Small intestine (tissue), 7 donors: ENCODE results near the gene OXA1L. TPM values are rescaled to one million over a fixed set of nuclear protein-coding genes. Genes with fewer than 3 reads are reported as not detected.
A peak's percentile ranks its signal among the peaks of the same experiment; 100 is the strongest.
"Not testable (repeated sequence)": the region's sequence is repeated elsewhere in the genome, so short reads cannot be mapped to it uniquely, and the experiment has no call there.

Source experiments
- DNase-seq, 2 donors: peaks; one replicate each; pipeline versions ENCODE4 v3.0.0 to v3.0.0-alpha.2; 2013
- FAIRE-seq: peaks from 2 replicates; lab custom pipeline; 2012; peaks lifted over from hg19 to GRCh38; lab: Jason Lieb, UNC
- H3K27ac ChIP-seq, 3 donors: one replicate each; pipeline ENCODE4 v1.5.1; 2013; ENCODE audit warnings: low read length in 2 of 3, mild to moderate bottlenecking in 2 of 3, control low read depth in 1 of 3, inconsistent platforms in 1 of 3, low read depth in 1 of 3, moderate library complexity in 1 of 3
- H3K27me3 ChIP-seq, 3 donors: one replicate each; pipeline ENCODE4 v1.6.1; 2013; ENCODE audit warnings: low read length in 3 of 3, inconsistent platforms in 1 of 3; ENCODE audit not compliant: control insufficient read depth in 3 of 3, insufficient read depth in 3 of 3
- H3K36me3 ChIP-seq, 3 donors: one replicate each; pipeline ENCODE4 v1.6.1; 2013; ENCODE audit warnings: low read length in 3 of 3, inconsistent platforms in 1 of 3, low read depth in 1 of 3, mild to moderate bottlenecking in 1 of 3, moderate library complexity in 1 of 3; ENCODE audit not compliant: control insufficient read depth in 3 of 3, insufficient read depth in 2 of 3
- H3K4me1 ChIP-seq, 3 donors: one replicate each; pipeline ENCODE4 v1.6.1; 2013; ENCODE audit warnings: low read length in 2 of 3, inconsistent platforms in 1 of 3, low read depth in 1 of 3, mild to moderate bottlenecking in 1 of 3, moderate library complexity in 1 of 3; ENCODE audit not compliant: control insufficient read depth in 3 of 3, insufficient read depth in 2 of 3
- H3K4me3 ChIP-seq, 3 donors: one replicate each; pipeline ENCODE4 v1.5.1; 2013; ENCODE audit warnings: low read length in 3 of 3, control low read depth in 1 of 3, inconsistent platforms in 1 of 3, low read depth in 1 of 3, mild to moderate bottlenecking in 1 of 3, moderate library complexity in 1 of 3
- H3K9me3 ChIP-seq, 2 donors: one replicate each; pipeline ENCODE4 v1.6.1; 2013; ENCODE audit warnings: low read depth in 1 of 2, low read length in 1 of 2; ENCODE audit not compliant: control insufficient read depth in 2 of 2, insufficient read depth in 1 of 2
- WGBS, 3 donors: extraction: QIAGEN DNeasy Blood & Tissue Kit; methylation state at CpG; one replicate each; pipeline ENCODE4 v1.1.7; 2013; 5-methylcytosine and 5-hydroxymethylcytosine counted together
- polyA plus RNA-seq, 4 donors: library from polyadenylated mRNA; stranded (reverse) in 3 of 4; unstranded in 1 of 4; fragments of 200-250 nt in 3 of 4; fragments of 120-200 nt in 1 of 4; gene quantifications; one replicate each; pipeline versions ENCODE4 v1.2.1 to v1.2.3, GENCODE V29; 2013
- donor health status: healthy with polysubstance abuse.
- donor health status: control.
- donor health status: control.
- donor health status: Bipolar disorder and iron deficiency.
- donor health status: healthy.

OXA1L gene
- polyA plus RNA-seq, 4 donors, result 101 to 128 (median 117) TPM

DNA sequence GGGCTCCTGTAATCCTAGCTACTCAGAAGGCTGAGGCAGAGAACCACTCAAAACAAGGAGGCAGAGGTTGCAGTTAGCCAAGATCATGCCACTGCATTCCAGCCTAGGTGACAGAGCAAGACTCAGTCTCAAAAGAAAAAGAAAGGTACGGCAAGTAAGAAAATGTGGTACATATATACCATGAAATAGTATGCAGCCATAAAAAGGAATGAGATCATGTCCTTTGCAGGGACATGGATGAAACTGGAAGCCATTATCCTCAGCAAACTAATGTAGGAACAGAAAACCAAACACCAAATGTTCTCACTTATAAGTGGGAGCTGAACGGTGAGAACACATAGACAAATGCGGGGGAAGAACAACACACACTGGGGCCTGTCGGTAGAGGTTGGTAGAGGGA, 38.7 kb downstream of the OXA1L start:
- WGBS, 3 donors, result 84 to 96% (median 87%) methylated on average over 4 of the region's 4 CpGs
- H3K4me3 ChIP-seq, result not testable (repeated sequence)

GRCh38 chr14:22807432-22808087, 41.1 kb downstream of the OXA1L start:
- Histone ChIP-seq H3K36me3 (peaks cover 0 to 36% (median 2%) of the 10 kb centered on the region in 3 donors), H3K4me3 (peak overlapping the region in 1 of 3 donors; percentile 9), H3K9me3 (no peaks in the 10 kb centered on the region), H3K27ac (peak overlapping the region; percentile 55 to 86 (median 79)), H3K4me1 (peaks cover 0 to 20% (median 0%) of the 10 kb centered on the region in 3 donors), H3K27me3 (no peaks in the 10 kb centered on the region)
- 67 to 74% (median 67%) methylated on average over 13 of the region's 13 CpGs for WGBS, 3 donors
- DNase-seq, result peak; percentile 71 to 91
- no peak for FAIRE-seq

More for the DNA sequence above, 38.7 kb downstream of the OXA1L start:
- not testable (repeated sequence) for DNase-seq, FAIRE-seq, H3K9me3 ChIP-seq, H3K27me3 ChIP-seq, H3K27ac ChIP-seq
- H3K36me3 ChIP-seq, result peaks cover 0 to 35% (median 0%) of the 10 kb centered on the region in 3 donors
- peaks cover 0 to 20% (median 2%) of the 10 kb centered on the region in 3 donors for H3K4me1 ChIP-seq

DNA sequence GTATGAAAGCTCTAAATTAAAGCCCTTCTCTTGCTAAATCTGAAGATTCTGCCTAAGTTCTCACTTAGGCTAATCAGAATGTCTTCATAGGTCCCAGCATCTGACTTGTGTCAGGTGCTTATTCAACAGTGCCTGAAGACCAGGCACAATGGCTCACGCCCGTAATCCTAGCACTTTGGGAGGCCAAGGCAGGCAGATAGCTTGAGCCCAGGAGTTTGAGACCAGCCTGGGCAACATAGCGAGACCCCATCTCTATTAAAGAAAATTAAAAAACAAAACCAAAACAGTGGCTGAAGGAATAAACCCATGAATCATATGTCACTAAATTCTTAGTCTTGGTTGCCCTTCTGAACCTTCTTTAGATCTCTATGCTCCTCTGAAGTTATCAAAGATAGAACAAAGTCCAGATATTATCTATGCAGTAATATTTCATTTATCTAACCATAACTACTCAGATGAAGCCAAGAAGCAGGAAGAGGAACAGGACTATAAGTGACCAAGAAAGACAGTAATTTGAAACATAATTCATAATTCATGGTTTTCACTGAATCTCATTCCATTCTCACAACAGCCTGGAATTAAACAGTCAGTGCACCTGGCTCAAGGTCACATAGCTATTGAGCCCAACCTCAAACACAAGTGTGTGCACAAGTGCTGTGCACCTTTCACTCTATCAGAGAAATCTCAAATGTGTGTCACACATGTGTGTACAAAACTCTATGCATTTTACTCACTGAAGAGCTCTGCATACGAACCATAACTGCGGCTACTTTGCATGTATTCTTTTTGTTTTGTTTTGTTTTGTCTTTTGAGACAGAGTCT, 42.1 kb downstream of the OXA1L start:
- no peaks in the 10 kb centered on the region for H3K9me3 ChIP-seq
- H3K36me3 ChIP-seq, result peaks cover 0 to 40% (median 2%) of the 10 kb centered on the region in 3 donors
- DNase-seq (peak; percentile 66 to 89), FAIRE-seq (no peak)
- peak overlapping the region in 2 of 3 donors; percentile 20 to 24 for H3K4me3 ChIP-seq
- WGBS, 3 donors, result 44 to 74% (median 58%) methylated on average over 5 of the region's 5 CpGs
- H3K27me3 ChIP-seq, result no peaks in the 10 kb centered on the region
- H3K4me1 ChIP-seq, result peaks cover 0 to 20% (median 0%) of the 10 kb centered on the region in 3 donors
- H3K27ac ChIP-seq, result peak overlapping the region; percentile 75 to 86 (median 79)

DNA sequence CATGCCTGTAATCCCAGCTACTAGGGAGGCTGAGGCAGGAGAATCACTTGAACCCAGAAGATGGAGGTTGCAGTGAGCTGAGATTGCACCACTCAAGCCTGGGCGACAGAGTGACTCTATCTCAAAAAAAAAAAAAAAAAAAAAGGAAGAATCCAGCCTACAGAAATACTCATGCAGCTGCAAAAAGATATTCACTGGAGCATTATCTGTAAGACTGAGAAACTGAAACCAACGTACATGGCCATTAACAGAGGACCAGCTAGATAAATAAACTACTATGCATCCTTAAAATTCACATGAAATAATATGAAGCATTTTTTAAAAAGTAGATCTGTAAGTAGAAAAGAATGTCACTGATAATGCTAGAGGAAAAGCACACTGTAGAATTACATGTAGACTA, 45.2 kb downstream of the OXA1L start:
- WGBS, 3 donors, result 20 to 47% (median 42%) methylated on average over 2 of the region's 2 CpGs
- Histone ChIP-seq H3K27ac (no peak overlapping the region), H3K36me3 (peaks cover 0 to 32% (median 2%) of the 10 kb centered on the region in 3 donors), H3K27me3 (no peaks in the 10 kb centered on the region), H3K4me3 (peak overlapping the region in 2 of 3 donors; percentile 16 to 22), H3K4me1 (peaks cover 0 to 32% (median 0%) of the 10 kb centered on the region in 3 donors), H3K9me3 (no peaks in the 10 kb centered on the region)
- no peak for DNase-seq
- FAIRE-seq, result no peak

DNA sequence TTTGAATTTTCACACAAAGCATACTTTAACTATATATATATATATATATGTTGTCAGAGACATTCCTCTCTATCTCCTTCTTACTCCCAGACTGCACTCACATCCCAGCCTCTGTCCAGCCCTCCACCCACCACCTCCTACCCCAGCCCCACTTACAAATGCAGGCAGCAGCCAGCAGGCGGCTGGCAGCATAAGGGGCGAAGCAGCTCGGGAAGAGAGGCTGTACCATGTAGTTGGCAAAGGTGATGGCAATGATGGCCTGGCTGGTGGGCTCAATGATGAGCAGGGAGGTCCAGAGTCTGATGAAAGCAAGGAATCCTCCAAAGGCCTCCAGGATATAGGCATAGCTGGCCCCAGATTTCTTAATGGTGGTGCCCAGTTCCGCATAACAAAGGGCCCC, 46.3 kb downstream of the OXA1L start:
- WGBS, 3 donors, result 91 to 93% (median 91%) methylated on average over 4 of the region's 4 CpGs
- Histone ChIP-seq H3K27ac (peak overlapping the region in 1 of 3 donors; percentile 52), H3K9me3 (no peaks in the 10 kb centered on the region), H3K4me3 (peak overlapping the region in 2 of 3 donors; percentile 37 to 45), H3K4me1 (peaks cover 0 to 33% (median 0%) of the 10 kb centered on the region in 3 donors), H3K27me3 (no peaks in the 10 kb centered on the region), H3K36me3 (peaks cover 0 to 29% (median 2%) of the 10 kb centered on the region in 3 donors)
- DNase-seq (no peak), FAIRE-seq (no peak)

DNA sequence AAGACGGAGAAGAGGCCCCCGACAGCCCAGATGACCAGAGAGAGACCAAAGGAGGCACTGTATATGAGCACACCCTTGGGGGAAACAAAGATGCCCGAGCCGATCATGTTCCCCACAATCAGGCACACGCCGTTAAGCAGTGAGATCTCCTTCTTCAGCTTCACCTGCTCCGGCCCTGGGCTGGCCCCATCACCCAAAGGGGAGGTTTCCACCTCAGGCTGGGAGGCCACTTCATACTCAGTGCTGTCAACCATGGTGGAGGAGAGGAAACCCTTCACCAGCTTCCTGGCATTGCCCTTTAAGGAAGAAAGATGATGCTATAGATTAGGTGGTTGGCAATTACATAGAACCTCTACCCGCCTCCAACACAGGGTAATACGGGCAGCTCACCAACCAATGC, 46.7 kb downstream of the OXA1L start:
- Histone ChIP-seq H3K27ac (peak overlapping the region in 1 of 3 donors; percentile 52), H3K36me3 (peaks cover 0 to 26% (median 2%) of the 10 kb centered on the region in 3 donors), H3K4me3 (peak overlapping the region in 2 of 3 donors; percentile 37 to 45), H3K27me3 (no peaks in the 10 kb centered on the region), H3K9me3 (no peaks in the 10 kb centered on the region), H3K4me1 (peaks cover 0 to 33% (median 0%) of the 10 kb centered on the region in 3 donors)
- WGBS, 3 donors, result 86 to 90% (median 89%) methylated on average over 9 of the region's 9 CpGs
- FAIRE-seq (no peak), DNase-seq (no peak)

GRCh38 chr14:22814373-22814772, 47.9 kb downstream of the OXA1L start:
- peak overlapping the region in 2 of 3 donors; percentile 57 to 83 for H3K4me3 ChIP-seq
- WGBS, 3 donors, result 65 to 83% (median 79%) methylated on average over 7 of the region's 7 CpGs
- no peaks in the 10 kb centered on the region for H3K9me3 ChIP-seq
- no peak for DNase-seq
- no peaks in the 10 kb centered on the region for H3K27me3 ChIP-seq
- no peak for FAIRE-seq
- peak overlapping the region; percentile 82 to 87 (median 84) for H3K27ac ChIP-seq
- peaks cover 0 to 36% (median 3%) of the 10 kb centered on the region in 3 donors for H3K4me1 ChIP-seq
- H3K36me3 ChIP-seq, result peaks cover 0 to 22% (median 2%) of the 10 kb centered on the region in 3 donors
